ENCODE results near the gene STK10.

- TF ChIP-seq CTCF (IDR thresholded peaks at IDR 0.05): no peak
- no peak for TF ChIP-seq SREBF2 (IDR thresholded peaks at IDR 0.05)
- no peak for TF ChIP-seq POLR2A (IDR thresholded peaks at IDR 0.05; ENCODE audit: low read length)
- no peak for TF ChIP-seq EP300 (IDR thresholded peaks at IDR 0.05)
- TF ChIP-seq CBX2 (IDR thresholded peaks at IDR 0.05; ENCODE audit: borderline replicate concordance, low read depth): no peak
- no peak for TF ChIP-seq RCOR1 (IDR thresholded peaks at IDR 0.05; ENCODE audit: low read depth, low read length)
- TF ChIP-seq RFX5 (IDR thresholded peaks at IDR 0.05): no peak
- TF ChIP-seq, protein P1, sequence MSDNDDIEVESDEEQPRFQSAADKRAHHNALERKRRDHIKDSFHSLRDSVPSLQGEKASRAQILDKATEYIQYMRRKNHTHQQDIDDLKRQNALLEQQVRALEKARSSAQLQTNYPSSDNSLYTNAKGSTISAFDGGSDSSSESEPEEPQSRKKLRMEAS (IDR thresholded peaks at IDR 0.05): no peak
- no peak for TF ChIP-seq USF2 (IDR thresholded peaks at IDR 0.05)
- TF ChIP-seq BHLHE40 (IDR thresholded peaks at IDR 0.05; ENCODE audit: low read depth, low read length): no peak
- TF ChIP-seq HES2 (IDR thresholded peaks at IDR 0.05): no peak
- TF ChIP-seq NR3C1 (IDR thresholded peaks at IDR 0.05): no peak
Observed at GRCh38 chr5:172235827-172236736, 48.1 kb upstream of the STK10 start.
